Measurements from ENCODE around the gene RPS3A.

- TF ChIP-seq CTCF (IDR thresholded peaks at IDR 0.05; ENCODE audit: low read depth, low read length) (no peak), EZH2phosphoT487 (IDR thresholded peaks at IDR 0.05; ENCODE audit: low read depth) (no peak)
Measured at GRCh38 chr4:151098979-151099228, 524 bp upstream of the RPS3A start.
